Mesodermal cell (in vitro differentiated cells): ENCODE results near the gene CPXM1. TPM values are rescaled to one million over a fixed set of nuclear protein-coding genes. Genes with fewer than 3 reads are reported as not detected.

ENCODE experiments used
- H3K27ac ChIP-seq: 2 replicates; pipeline ENCODE4 v1.7.0; 2013; ENCODE audit warnings: mild to moderate bottlenecking, low read depth, low read length, moderate library complexity; ENCODE audit not compliant: severe bottlenecking
- H3K36me3 ChIP-seq: 2 replicates; pipeline ENCODE4 v1.7.1; 2013; ENCODE audit warnings: mild to moderate bottlenecking, low read length, moderate library complexity; ENCODE audit not compliant: control insufficient read depth, insufficient read depth
- H3K4me1 ChIP-seq: one replicate; pipeline ENCODE4 v1.7.1; 2013; ENCODE audit warnings: mild to moderate bottlenecking, low read length; ENCODE audit not compliant: insufficient read depth, control insufficient read depth, poor library complexity, severe bottlenecking
- H3K4me3 ChIP-seq: 2 replicates; pipeline ENCODE4 v1.7.0; 2013; ENCODE audit warnings: low read length, control low read depth, mild to moderate bottlenecking; ENCODE audit not compliant: insufficient read depth, poor library complexity, severe bottlenecking; ENCODE audit errors: extremely low read depth
- H3K9me3 ChIP-seq: 2 replicates; pipeline ENCODE4 v1.7.1; 2013; ENCODE audit warnings: mild to moderate bottlenecking, low read length, moderate library complexity; ENCODE audit not compliant: control insufficient read depth
- WGBS, 2 experiments: methylation state at CpG; one replicate each; pipeline ENCODE4 v1.1.5; 2013; ENCODE audit warnings: missing lambda C conversion rate in 2 of 2; ENCODE audit not compliant: insufficient coverage in 2 of 2; 5-methylcytosine and 5-hydroxymethylcytosine counted together
- polyA plus RNA-seq, 2 experiments: library from polyadenylated mRNA; stranded (reverse); fragments of 50-300 nt; gene quantifications; one replicate each; pipeline ENCODE4 v1.2.3, GENCODE V29; 2013

Gene CPXM1
- 144 TPM for polyA plus RNA-seq (2013, experiment 1 of 2)
- 111 TPM for polyA plus RNA-seq (2013, experiment 2 of 2)

GRCh38 chr20:2800521-2801285 lies at the start of gene CPXM1:
CPXM1 (minus strand) TSS chr20:2800627; CDS start chr20:2800572, 55 bp downstream.
- Histone ChIP-seq H3K27ac (peak within 1 kb of the TSS; percentile 51), H3K36me3 (peaks cover 31% of the 10 kb centered on the region), H3K9me3 (no peaks in the 10 kb centered on the region), H3K4me1 (peaks cover 7% of the 10 kb centered on the region), H3K4me3 (peak within 1 kb of the TSS; percentile 71)
- 1 to 2% methylated on average over 33 to 36 of the region's 52 CpGs for WGBS, 2 experiments

GRCh38 chr20:2849529-2849928 lies 49.1 kb upstream of the CPXM1 start:
- H3K9me3 ChIP-seq, result no peaks in the 10 kb centered on the region
- H3K27ac ChIP-seq, result no peak overlapping the region
- H3K36me3 ChIP-seq, result no peaks in the 10 kb centered on the region
- 88 to 100% methylated on average over 1 to 4 of the region's 4 CpGs for WGBS, 2 experiments
- H3K4me3 ChIP-seq, result no peak overlapping the region
- H3K4me1 ChIP-seq, result no peaks in the 10 kb centered on the region

- H3K4me3 ChIP-seq, result no peak overlapping the region
- WGBS, 2 experiments, result 94 to 96% methylated on average over 4 of the region's 4 CpGs
These were observed 47.4 kb upstream of the CPXM1 start for GRCh38 chr20:2847802-2848201.

GRCh38 chr20:2846698-2847097 lies 46.3 kb upstream of the CPXM1 start:
- no peak overlapping the region for H3K27ac ChIP-seq
- H3K4me1 ChIP-seq, result peaks cover 1% of the 10 kb centered on the region
- H3K4me3 ChIP-seq, result no peak overlapping the region
- 98 to 100% methylated on average over 5 of the region's 5 CpGs for WGBS, 2 experiments
- no peaks in the 10 kb centered on the region for H3K9me3 ChIP-seq
- H3K36me3 ChIP-seq, result no peaks in the 10 kb centered on the region

More at GRCh38 chr20:2847802-2848201, 47.4 kb upstream of the CPXM1 start:
- Histone ChIP-seq H3K4me1 (no peaks in the 10 kb centered on the region), H3K27ac (no peak overlapping the region), H3K9me3 (no peaks in the 10 kb centered on the region), H3K36me3 (no peaks in the 10 kb centered on the region)

- Histone ChIP-seq H3K9me3 (no peaks in the 10 kb centered on the region), H3K27ac (no peak overlapping the region), H3K4me3 (no peak overlapping the region), H3K36me3 (no peaks in the 10 kb centered on the region), H3K4me1 (peaks cover 5% of the 10 kb centered on the region)
- WGBS, 2 experiments, result no CpG with 5 or more reads among the region's 2 CpGs
These were observed 45.2 kb upstream of the CPXM1 start for GRCh38 chr20:2845607-2846006.

- Histone ChIP-seq H3K4me3 (peak overlapping the region; percentile 64), H3K27ac (peak overlapping the region; percentile 29)
- WGBS, 2 experiments, result 6 to 9% methylated on average over 30 to 33 of the region's 33 CpGs
These were observed 40.6 kb upstream of the CPXM1 start for GRCh38 chr20:2840967-2841531.

GRCh38 chr20:2840138-2840966 lies 39.9 kb upstream of the CPXM1 start, which contains the start of the genes PCED1A and VPS16:
PCED1A (minus strand) TSS chr20:2840655; CDS start chr20:2839912, 743 bp downstream.
VPS16 (plus strand) TSS chr20:2840745; CDS start chr20:2840775, 30 bp downstream.
- WGBS, 2 experiments, result 21 to 34% methylated on average over 64 to 80 of the region's 98 CpGs
- H3K36me3 ChIP-seq, result peaks cover 14% of the 10 kb centered on the region

More at GRCh38 chr20:2840967-2841531, 40.6 kb upstream of the CPXM1 start:
- no peaks in the 10 kb centered on the region for H3K9me3 ChIP-seq
- H3K36me3 ChIP-seq, result peaks cover 13% of the 10 kb centered on the region
- peaks cover 5% of the 10 kb centered on the region for H3K4me1 ChIP-seq

GRCh38 chr20:2839732-2840137 lies 39.3 kb upstream of the CPXM1 start:
- peak overlapping the region; percentile 64 for H3K4me3 ChIP-seq
- WGBS, 2 experiments, result 95 to 96% methylated on average over 20 to 21 of the region's 21 CpGs

More at GRCh38 chr20:2840138-2840966, 39.9 kb upstream of the CPXM1 start, which contains the start of the genes PCED1A and VPS16:
- Histone ChIP-seq H3K9me3 (no peaks in the 10 kb centered on the region), H3K4me1 (peaks cover 5% of the 10 kb centered on the region), H3K4me3 (peak within 1 kb of the TSS; percentile 64), H3K27ac (peak within 1 kb of the TSS; percentile 36)

GRCh38 chr20:2838847-2839671 lies 38.6 kb upstream of the CPXM1 start:
- Histone ChIP-seq H3K9me3 (no peaks in the 10 kb centered on the region), H3K4me1 (peaks cover 5% of the 10 kb centered on the region), H3K36me3 (peaks cover 23% of the 10 kb centered on the region), H3K4me3 (no peak overlapping the region), H3K27ac (no peak overlapping the region)
- 98% methylated on average over 9 to 13 of the region's 15 CpGs for WGBS, 2 experiments

More at GRCh38 chr20:2839732-2840137, 39.3 kb upstream of the CPXM1 start:
- H3K9me3 ChIP-seq, result no peaks in the 10 kb centered on the region
- peaks cover 19% of the 10 kb centered on the region for H3K36me3 ChIP-seq
- H3K27ac ChIP-seq, result no peak overlapping the region
- H3K4me1 ChIP-seq, result peaks cover 5% of the 10 kb centered on the region
